K562 (cell line): ENCODE measurements around the gene PRDM16.

Source experiments
- ARID3A ChIP-seq: IDR thresholded peaks from 2 replicates; pipeline ENCODE4 v1.6.1; 2012; ENCODE audit warnings: low read depth, low read length, improper control_type of control experiment, borderline replicate concordance
- LEF1 ChIP-seq: fragments of 450-650 bp; IDR thresholded peaks from 2 replicates; pipeline ENCODE4 v1.6.1; 2016; ENCODE audit warnings: mild to moderate bottlenecking
- NONO ChIP-seq, 2 experiments: fragments of 200-400 bp in 1 of 2; fragments of 450-650 bp in 1 of 2; formaldehyde crosslinking in 1 of 2; IDR thresholded peaks; 2 replicates each; pipeline ENCODE4 v1.6.1; 2017; ENCODE audit warnings: low read depth in 2 of 2, mild to moderate bottlenecking in 2 of 2, moderate library complexity in 2 of 2, low read length in 1 of 2
- NRF1 ChIP-seq, 2 experiments: fragments of 450-650 bp; IDR thresholded peaks in 1 of 2; conservative IDR thresholded peaks in 1 of 2; 2 replicates each; pipeline ENCODE4 v1.6.1; 2014; ENCODE audit warnings: mild to moderate bottlenecking in 2 of 2
- POLR2AphosphoS5 ChIP-seq: IDR thresholded peaks from 2 replicates; pipeline ENCODE4 v1.6.1; 2011; ENCODE audit warnings: mild to moderate bottlenecking, low read depth, low read length, moderate library complexity; ENCODE audit not compliant: control insufficient read depth, insufficient read depth
- SFPQ ChIP-seq: fragments of 200-400 bp; formaldehyde crosslinking; IDR thresholded peaks from 2 replicates; pipeline ENCODE4 v1.6.1; 2017; ENCODE audit warnings: mild to moderate bottlenecking, low read depth, low read length, moderate library complexity
- TCF7L2 ChIP-seq: fragments of 150-350 bp; IDR thresholded peaks from 2 replicates; pipeline ENCODE4 v1.6.1; 2016; ENCODE audit warnings: low read depth, mild to moderate bottlenecking, low read length, moderate library complexity
- THAP7 ChIP-seq: fragments of 250-450 bp; sonication (Bioruptor Pico); IDR thresholded peaks from 2 replicates; pipeline ENCODE4 v1.5.0; 2021
- ZNF3 ChIP-seq: fragments of 250-450 bp; sonication (Bioruptor Pico); IDR thresholded peaks from 2 replicates; pipeline ENCODE4 v1.5.0; 2021; ENCODE audit warnings: mild to moderate bottlenecking, moderate library complexity

- no peak for TF ChIP-seq TCF7L2
- TF ChIP-seq POLR2AphosphoS5, result no peak
- TF ChIP-seq ZNF3 (CRISPR knock-in tag), result no peak
- TF ChIP-seq THAP7 (CRISPR knock-in tag), result no peak
- TF ChIP-seq NONO (IDR thresholded peaks at IDR 0.05; ENCODE audit: low read depth in 2 of 2, low read length in 1 of 2), result no peak
- TF ChIP-seq SFPQ, result no peak
- no peak for TF ChIP-seq LEF1
- no peak for TF ChIP-seq NRF1 (conservative IDR thresholded peaks at IDR 0.05 in 1 of 2, IDR thresholded peaks at IDR 0.05 in 1 of 2)
- TF ChIP-seq ARID3A, result no peak
These were observed 180.2 kb downstream of the PRDM16 start for GRCh38 chr1:3249231-3249630.
